Stimulated activated CD8-positive, alpha-beta memory T cell treated with anti-CD3 and anti-CD28 coated beads, Interleukin-4, amount 100 ng/mL, for 48 hours (primary cell): ENCODE data around the gene GTF2A2.

Source experiments
- DNase-seq: peaks from one replicate; pipeline ENCODE4 v3.0.0-alpha.2; 2020

The GTF2A2 gene

GRCh38 chr15:59596640-59597039 lies 60.7 kb downstream of the GTF2A2 start:
- no peak for DNase-seq

GRCh38 chr15:59595434-59595915 lies 61.8 kb downstream of the GTF2A2 start:
- DNase-seq: no peak

- DNase-seq: no peak
Measured at GRCh38 chr15:59594991-59595390, 62.3 kb downstream of the GTF2A2 start.

- DNase-seq: no peak
Measured at GRCh38 chr15:59594493-59594942, 62.8 kb downstream of the GTF2A2 start.

- DNase-seq: no peak
Measured at GRCh38 chr15:59591356-59591755, 66.0 kb downstream of the GTF2A2 start.

- peak; percentile 23 for DNase-seq
Measured at GRCh38 chr15:59590027-59590426, 67.3 kb downstream of the GTF2A2 start.
